GM15510 (cell line): ENCODE measurements around the gene CPE.

Experiments
- POLR2A ChIP-seq: IDR thresholded peaks from 3 replicates; pipeline ENCODE4 v1.6.1; 2011; ENCODE audit warnings: borderline replicate concordance; ENCODE audit not compliant: insufficient read length; ENCODE audit errors: extremely low read depth

Gene CPE

GRCh38 chr4:165378745-165379677, at the start of gene CPE:
CPE (plus strand) TSS chr4:165379008; CDS start chr4:165379222, 214 bp downstream.
- no peak for TF ChIP-seq POLR2A

GRCh38 chr4:165330071-165330470, 48.7 kb upstream of the CPE start:
- no peak for TF ChIP-seq POLR2A

DNA sequence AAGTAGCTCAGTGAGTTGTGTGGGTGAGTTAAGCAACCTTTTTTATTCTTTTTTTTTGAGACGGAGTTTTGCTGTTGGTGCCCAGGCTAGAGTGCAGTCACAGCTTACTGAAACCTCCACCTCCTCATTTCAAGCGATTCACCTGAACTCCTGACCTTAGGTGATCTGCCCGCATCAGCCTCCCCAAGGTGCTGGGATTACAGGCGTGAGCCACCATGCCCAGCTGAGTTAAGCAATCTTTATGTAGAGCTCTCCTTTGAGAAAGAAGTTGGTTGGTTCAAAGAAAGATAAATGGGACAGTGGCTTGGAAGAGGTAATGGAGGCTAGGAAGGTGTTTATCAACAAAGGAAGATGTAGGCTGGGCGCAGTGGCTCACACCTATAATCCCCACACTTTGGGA, 48.1 kb upstream of the CPE start:
- TF ChIP-seq POLR2A, result no peak

- TF ChIP-seq POLR2A, result no peak
Measured at GRCh38 chr4:165331359-165331758, 47.4 kb upstream of the CPE start.

DNA sequence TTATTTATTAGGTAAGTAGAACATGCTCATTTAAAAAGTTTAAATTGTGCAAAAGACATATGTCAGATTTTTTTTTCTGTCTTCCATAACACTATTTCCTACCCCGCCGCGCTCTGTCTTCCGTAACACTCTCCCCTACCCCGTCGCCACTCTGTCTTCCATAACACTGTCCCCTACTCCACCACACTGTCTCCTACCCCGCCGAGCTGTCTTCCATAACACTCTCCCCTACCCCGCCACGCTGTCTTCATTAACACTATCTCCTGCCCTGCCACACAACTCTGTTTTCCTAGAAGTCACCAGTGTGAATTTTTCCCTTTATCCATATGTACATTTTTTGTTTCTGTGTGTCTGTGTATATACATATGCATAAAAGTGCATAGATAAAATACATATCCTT, 47.0 kb upstream of the CPE start:
- no peak for TF ChIP-seq POLR2A

DNA sequence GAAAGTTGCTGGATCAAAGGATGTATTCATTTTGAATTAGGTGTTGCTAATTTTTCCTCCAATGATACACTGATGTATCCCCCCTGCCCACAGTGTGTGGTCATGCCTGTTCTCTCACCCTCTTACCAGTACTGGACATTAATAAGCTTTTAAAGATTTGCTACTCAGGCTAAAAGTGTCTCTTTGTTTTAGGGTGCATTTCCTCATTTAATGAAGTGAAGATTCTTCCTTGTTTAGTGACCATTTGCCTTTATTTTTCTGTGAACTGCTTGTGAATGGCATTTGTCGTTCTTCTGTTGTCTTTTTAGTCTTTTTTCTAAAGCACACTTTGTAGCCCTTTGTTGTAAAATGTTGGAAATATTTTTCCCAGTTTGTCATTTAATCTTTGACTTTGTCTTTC, 46.3 kb upstream of the CPE start:
- no peak for TF ChIP-seq POLR2A

DNA sequence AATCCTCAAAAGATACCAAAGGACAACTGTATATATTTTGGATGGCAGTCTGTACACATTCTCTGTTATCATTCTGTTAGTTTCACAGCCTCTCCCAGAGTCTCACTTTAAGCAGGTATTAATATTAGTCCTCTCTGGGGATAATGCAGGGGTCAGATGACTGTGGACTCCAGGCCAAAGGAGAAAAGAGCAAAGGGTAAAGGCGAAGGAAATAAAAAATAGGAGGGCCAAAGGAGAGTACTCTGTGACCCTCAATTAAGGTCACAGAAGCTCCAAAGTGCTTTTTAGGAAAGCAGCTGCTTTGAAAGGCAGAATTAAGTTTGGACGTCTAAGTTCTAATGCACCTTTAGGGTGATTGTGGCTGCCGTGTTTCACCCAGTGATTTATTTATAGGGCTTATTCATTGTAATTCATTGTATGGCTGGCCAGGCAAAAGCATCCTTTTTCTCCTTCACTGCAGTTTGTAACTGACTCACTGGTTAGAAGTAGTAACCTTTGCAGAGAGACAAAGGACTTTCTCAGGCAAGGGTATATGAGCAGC, 43.6 kb upstream of the CPE start:
- no peak for TF ChIP-seq POLR2A

DNA sequence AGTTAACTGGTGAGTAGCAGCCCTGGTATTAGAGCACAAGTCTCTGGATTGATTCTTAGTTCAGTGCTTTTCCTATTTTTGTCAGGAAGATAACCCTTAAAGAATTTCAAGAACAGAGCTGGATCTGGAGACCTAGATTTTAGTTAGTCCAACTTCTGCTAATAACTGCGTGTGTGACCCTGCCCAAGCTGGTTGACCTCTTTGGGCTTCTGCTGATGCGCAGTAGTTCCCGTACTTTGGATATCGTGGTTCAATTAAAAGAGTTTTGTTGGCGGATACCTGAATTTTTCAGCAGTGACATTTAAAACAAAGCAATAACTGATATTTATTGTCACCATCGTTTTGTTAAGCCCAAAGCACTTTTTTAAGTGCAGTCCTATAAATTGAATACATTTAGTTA, 42.1 kb upstream of the CPE start:
- TF ChIP-seq POLR2A, result no peak

GRCh38 chr4:165343353-165344191, 35.2 kb upstream of the CPE start:
- TF ChIP-seq POLR2A, result no peak

DNA sequence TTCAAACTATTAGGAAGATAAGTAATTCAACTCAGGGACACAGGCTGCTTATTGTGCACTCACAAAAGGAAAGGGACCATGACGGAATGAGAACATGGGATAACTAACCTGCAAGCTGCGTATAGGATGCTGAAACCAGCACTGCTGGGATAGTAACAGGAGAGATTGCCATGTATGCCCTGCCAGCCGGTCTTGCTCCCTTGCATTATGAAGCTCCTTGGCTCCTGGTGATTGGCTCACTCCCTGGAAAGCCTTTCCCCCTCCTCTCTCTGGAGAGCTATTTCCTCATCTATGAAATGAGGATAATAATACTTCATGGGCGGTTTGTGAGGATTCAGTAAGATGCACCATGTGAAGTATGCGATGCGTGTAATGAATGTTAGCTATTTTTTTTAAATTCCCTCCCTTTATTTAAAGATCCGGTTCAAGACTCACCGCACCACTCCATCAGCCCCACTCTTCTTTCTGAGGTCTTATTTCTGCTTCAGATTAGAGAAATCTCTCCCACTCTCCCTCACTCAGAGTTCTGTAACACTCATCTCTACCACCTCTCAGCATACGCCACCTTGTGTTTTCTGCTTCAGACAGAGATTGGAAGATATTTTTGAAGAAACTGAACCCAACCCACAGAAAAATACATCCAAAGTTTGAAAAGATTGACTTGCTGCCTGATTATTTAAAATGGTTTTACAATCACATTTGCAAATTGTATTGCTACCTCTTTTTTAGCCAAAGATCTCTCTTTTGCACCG, 33.0 kb upstream of the CPE start:
- no peak for TF ChIP-seq POLR2A

GRCh38 chr4:165347647-165348569, 30.9 kb upstream of the CPE start:
- TF ChIP-seq POLR2A, result no peak

- TF ChIP-seq POLR2A, result no peak
Measured at GRCh38 chr4:165351359-165352130, 27.3 kb upstream of the CPE start.

GRCh38 chr4:165355900-165356300, 22.9 kb upstream of the CPE start:
- TF ChIP-seq POLR2A, result no peak

- TF ChIP-seq POLR2A, result no peak
Measured at GRCh38 chr4:165359506-165359905, 19.3 kb upstream of the CPE start.
